Erythroblast (primary cell): ENCODE results near the gene PDE4D.

Experiments
- GATA1 ChIP-seq: IDR thresholded peaks from 2 replicates; pipeline ENCODE4 v1.6.1; 2011; ENCODE audit warnings: low read depth, mild to moderate bottlenecking, control low read depth, low read length, moderate library complexity
- POLR2A ChIP-seq: IDR thresholded peaks from 2 replicates; pipeline ENCODE4 v1.6.1; 2011; ENCODE audit warnings: mild to moderate bottlenecking, low read length

DNA sequence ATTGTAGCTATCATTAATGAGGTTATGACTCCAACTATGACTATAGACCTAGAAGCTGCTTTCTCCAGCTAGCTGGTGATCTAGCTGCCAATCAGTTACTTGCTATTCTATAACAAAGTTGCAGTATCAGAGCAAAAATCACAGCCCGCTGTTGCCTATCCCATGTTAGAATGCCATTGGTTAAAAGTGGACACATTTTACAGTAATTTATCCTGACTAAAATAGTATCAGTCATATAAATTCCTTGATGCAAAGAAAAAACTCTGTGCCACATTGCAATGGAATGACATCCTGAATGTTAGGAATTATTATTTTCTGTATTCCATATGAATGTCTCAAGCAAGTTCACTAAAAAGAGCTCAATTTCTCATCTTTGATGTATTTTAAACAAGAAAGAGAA is 626.5 kb downstream of the PDE4D start:
- TF ChIP-seq POLR2A (no peak), GATA1 (no peak)
